Measurements from ENCODE around the gene TMCC1.

DNA sequence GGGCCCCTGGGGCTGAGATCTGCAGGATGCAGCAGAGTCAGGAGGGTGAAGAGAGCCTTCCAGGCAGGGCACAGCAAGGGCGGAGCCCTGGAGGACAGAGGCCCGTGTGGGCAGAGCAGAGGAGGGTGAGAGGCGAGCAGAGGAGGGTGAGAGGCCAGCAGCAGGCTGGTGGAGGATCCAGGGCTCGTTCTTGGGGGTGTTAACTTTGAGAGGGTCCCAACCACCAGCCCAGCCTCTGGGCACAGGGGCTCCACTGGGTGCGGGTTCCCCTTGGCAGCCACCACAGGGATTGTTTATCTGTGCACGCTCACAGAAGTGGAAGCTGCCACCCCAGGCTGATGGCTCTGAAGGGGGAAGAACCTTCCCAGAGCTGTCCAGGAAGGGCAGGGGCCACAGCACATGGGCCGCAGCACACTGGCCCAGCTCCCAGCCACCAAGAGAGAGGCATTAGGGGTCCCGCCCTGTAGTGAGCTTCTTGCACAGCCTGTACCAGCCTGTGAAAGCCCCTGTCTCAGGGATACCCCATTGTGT lies 277.7 kb downstream of the TMCC1 start:
- TF ChIP-seq POLR2A (IDR thresholded peaks at IDR 0.05) (no peak), EP300 (IDR thresholded peaks at IDR 0.05) (no peak), POLR2AphosphoS5 (IDR thresholded peaks at IDR 0.05) (no peak)
- TF ChIP-seq, protein P1, sequence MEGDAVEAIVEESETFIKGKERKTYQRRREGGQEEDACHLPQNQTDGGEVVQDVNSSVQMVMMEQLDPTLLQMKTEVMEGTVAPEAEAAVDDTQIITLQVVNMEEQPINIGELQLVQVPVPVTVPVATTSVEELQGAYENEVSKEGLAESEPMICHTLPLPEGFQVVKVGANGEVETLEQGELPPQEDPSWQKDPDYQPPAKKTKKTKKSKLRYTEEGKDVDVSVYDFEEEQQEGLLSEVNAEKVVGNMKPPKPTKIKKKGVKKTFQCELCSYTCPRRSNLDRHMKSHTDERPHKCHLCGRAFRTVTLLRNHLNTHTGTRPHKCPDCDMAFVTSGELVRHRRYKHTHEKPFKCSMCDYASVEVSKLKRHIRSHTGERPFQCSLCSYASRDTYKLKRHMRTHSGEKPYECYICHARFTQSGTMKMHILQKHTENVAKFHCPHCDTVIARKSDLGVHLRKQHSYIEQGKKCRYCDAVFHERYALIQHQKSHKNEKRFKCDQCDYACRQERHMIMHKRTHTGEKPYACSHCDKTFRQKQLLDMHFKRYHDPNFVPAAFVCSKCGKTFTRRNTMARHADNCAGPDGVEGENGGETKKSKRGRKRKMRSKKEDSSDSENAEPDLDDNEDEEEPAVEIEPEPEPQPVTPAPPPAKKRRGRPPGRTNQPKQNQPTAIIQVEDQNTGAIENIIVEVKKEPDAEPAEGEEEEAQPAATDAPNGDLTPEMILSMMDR (IDR thresholded peaks at IDR 0.05) = no peak
